Activated T-cell treated with anti-CD3 and anti-CD28 coated beads for 48 hours (primary cell): ENCODE results near the gene CPNE4.
"Not testable (repeated sequence)": the region's sequence is repeated elsewhere in the genome, so short reads cannot be mapped to it uniquely, and the experiment has no call there.

Experiments
- DNase-seq: peaks from one replicate; pipeline ENCODE4 v3.0.0-alpha.2; 2020; ENCODE audit warnings: low read depth

The CPNE4 gene

DNA sequence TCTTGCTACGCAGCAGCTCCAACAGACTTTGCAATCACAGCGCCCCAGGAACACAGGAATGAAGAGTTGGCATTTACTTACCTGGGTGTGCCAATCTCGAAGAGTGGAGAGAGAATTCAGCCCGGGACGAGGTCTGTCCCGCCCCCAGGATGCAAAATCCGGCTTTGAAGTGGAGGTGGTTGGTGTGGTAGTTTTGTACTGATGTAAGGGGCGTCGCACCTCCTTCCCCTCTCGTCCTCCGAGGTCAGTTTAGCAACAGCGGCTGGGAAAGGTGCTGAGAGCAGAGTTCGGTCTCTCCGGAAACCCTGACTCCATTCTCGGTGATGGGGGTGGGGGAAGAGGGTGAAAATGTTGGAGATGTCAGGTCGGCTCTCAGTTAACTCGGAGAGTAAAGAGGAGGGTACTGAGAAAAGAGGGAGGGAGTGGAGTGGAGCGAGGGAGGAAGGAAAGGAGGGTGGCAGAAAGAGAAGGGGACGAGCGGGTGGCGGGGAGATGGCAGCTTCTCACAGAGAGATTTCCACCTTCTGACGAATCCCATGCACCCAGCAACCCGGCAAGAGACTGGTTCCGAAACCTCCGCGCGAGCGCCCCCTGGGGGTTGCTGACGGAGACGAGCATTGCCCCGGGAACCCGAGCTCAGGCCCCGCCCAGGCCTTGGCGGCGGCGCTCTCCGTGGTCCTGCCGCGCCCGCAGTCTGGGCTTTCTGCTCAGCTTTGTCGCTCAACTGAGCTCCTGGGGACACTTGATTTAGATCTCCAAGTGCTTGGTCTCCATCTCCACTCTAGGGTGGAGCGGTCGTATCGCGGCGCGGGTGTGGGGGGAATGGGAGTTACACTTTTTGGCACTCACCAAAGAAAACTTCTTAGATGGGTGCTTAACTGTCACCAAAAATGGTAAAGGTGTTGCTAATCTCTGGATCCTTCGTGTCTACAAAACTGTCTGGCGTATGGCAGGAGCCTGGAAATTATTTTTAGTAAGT lies at the start of gene CPNE4:
Gene CPNE4 (minus strand): TSS at position 529 of the 979 bp plus-strand sequence.
- peak; percentile 82 for DNase-seq

DNA sequence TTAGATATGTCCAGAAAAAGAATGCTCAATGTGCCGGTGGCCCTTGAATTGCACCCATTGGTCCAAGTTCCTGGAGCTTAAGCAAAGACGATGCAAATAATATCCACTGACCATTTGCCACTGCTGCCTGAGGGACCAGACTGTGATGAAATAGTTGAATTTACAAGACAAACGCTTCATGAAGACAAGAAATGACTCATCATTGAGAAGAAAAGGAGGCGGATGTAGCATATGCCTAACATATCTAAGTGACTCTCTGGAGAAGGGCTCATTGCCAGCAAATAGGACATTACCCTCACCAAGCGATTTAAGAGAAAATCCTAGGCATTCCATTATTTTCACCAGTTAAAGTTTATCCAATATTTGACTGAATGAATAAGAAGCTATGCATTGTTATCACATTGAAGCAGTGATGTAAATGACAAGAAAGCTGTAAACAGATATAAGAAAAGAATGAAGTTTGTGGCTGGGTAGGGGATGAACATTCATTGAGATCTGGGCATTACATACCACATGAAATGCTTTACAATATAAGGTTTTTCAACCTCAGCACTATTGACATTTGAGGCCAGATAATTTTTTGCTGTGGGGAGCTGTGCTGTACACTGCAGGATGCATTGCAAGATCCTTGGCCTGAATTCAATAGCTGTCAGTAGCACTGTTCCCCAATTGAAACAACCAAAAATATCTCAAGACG lies 48.9 kb upstream of the CPNE4 start:
- no peak for DNase-seq

- no peak for DNase-seq
These were observed 48.3 kb upstream of the CPNE4 start for GRCh38 chr3:132083159-132083558.

DNA sequence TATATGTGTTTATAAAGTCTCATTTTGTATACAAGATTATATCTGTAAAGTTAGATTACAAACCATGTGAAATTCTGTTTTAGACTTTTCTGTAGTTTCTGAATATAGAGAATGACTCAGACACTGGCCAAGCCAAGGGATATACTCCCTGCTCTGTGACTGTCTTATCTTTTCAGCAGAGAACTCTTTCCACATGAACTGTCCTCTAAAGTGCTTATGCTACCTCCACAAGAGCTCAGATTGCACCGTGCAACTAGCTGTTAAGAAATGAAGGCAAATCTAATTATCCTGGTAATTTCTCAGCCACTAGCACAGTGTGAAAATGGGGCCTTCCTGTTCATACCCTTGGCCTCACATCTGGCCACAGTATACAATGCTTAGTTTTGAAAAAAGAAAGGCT lies 44.3 kb upstream of the CPNE4 start:
- DNase-seq = no peak

- no peak for DNase-seq
These were observed 39.0 kb upstream of the CPNE4 start for GRCh38 chr3:132073771-132074170.

- DNase-seq = no peak
These were observed 36.2 kb upstream of the CPNE4 start for GRCh38 chr3:132071043-132071442.

- no peak for DNase-seq
These were observed 29.3 kb upstream of the CPNE4 start for GRCh38 chr3:132064114-132064513.

DNA sequence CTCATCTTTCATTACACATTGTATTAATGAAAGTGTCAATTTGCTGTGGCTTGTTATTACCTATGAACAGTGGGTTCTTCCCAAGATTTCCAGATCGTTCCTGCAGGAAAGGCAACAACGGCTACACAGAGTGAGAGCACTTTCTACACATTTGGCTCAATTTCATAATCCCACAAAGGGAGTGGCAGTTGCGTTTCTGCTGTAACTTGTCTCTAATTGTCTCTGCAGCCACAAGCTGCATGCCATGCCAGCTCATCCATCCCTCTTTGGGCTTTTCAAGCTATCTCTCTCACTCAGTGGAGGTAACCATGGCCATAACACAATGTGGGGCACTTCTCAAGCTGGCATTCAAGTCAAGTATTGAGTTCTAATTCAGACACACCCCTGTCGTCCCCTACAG lies 27.7 kb upstream of the CPNE4 start:
- no peak for DNase-seq

- DNase-seq = no peak
These were observed 21.1 kb upstream of the CPNE4 start for GRCh38 chr3:132055872-132056271.

GRCh38 chr3:132047209-132047608 lies 12.4 kb upstream of the CPNE4 start:
- DNase-seq = no peak

GRCh38 chr3:132044874-132045273 lies 10.1 kb upstream of the CPNE4 start:
- DNase-seq = not testable (repeated sequence)

DNA sequence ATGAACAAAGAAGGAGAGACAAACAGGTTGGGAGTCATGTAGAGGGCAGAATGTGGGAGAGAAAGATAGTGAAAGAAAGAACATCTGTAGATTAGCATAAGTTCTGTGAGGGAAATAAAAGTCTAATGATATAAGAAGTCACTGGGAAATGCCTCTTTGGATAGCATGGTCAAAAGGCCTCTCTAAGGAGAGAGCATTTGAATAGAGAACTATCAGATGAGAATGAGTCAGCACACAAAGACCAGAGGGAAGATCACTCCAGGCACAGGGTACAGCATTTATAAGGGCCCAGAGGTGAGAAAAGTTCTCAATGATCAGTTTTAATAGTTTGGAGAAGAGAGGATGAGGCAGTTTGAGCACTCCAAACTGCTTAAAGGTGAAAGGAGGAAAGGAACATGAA lies 7.9 kb upstream of the CPNE4 start:
- DNase-seq = no peak

DNA sequence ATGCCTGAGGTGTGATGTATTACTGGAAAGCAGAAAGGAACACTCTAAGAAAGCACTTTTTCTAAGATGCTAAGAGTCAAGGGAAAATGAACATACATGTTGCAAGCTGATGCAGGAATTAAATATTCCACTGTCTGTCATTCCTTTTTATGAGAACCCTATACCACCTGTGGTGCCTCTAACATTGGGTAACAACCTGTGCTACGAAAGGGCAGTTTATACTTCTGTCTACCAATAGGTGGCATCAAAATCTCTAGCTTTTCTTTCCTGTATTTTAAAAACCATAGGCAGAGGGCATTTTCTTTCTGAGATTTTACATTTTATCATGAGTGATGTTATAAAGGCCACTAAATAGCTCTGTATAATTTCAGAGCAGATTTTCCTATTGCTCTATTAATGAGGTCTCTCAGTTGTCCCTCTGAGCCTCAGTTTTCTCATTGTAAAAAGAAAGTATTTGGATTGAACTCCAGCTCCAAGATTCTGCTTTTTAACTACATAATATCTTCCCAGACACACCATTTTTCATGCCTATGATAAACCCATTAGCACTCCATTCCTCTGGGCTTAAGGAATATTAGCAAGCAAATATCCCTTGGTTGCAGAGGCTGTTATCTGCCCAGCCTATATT lies 3.5 kb upstream of the CPNE4 start:
- DNase-seq = no peak

- DNase-seq = no peak
These were observed 2.8 kb upstream of the CPNE4 start for GRCh38 chr3:132037581-132037980.

DNA sequence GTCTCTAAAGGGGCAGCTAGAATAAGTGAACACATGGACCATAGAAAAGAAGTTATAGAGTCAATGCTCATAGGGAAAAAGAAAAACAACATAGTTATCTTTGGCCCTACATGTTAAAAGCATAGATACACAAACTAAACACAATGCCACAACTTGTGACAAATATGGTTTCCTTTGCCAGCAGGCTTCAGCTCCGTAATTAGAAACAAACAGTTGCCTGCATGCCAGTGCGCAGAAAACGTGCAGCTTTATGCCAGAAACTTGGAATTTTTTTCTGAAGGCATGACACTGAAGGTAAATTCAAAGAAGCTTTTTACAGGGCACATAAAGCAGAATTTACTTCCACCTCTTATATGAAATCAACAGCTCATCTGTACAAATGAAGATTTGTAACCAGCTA lies 2.2 kb upstream of the CPNE4 start:
- DNase-seq = no peak

- no peak for DNase-seq
These were observed 723 bp downstream of the CPNE4 start for GRCh38 chr3:132034097-132034485.

- DNase-seq = no peak
These were observed 1.3 kb downstream of the CPNE4 start for GRCh38 chr3:132033471-132033870.

DNA sequence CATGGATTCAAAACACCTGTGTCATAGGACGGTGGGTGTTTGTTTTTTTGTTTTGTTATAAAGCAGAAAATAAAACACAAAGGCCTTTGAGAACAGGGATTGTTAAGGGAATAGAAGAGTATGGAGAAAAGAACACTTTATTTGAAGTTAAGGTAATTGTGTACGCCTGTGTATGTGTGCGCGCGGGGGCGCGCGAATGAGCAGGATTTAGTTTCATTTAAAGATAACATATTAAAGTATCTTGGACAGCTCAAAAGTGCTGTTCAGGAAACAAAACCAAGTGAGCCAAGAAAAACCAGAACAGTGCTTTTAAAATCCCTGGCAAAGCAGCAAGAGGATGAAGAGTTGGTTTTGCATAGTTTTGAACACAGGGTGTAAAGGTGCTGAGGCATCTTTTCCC lies 1.9 kb downstream of the CPNE4 start:
- no peak for DNase-seq

DNA sequence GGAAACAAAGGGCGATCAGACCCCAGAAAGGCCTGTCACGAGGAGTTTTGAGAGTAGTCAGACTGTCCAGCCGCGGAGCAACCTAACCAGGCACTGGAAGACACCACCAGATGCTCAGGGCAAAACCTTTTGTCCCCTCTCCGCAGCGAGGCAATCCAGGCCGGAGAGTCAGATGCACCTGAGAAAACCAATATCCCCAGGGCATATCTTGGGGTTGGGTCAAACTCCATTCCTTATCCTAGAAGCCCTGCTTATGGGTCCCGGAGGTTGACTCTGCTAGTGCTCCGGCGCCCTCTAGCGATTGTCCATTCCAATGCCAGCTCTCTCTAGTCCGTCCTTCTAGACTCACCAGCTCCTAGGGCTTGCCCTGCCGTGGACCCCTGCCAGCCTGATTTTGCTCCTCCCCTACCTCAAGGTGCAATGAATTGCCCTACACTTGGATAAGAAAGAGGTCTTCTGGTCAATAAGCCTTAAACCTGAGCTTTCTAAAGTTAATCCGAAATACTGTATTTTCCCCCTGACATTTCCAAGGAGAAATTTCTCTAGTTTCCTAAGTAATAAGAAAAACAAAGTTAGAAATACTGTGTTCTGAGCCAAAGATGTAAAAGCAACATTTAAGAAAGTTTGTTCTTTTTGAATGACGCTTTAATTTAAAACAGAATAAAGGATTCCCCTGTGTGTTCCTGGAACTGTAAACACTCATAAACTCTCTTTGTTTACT lies 5.5 kb downstream of the CPNE4 start:
- peak; percentile 55 for DNase-seq

- no peak for DNase-seq
These were observed 11.9 kb downstream of the CPNE4 start for GRCh38 chr3:132022914-132023313.

GRCh38 chr3:132020058-132020457 lies 14.8 kb downstream of the CPNE4 start:
- DNase-seq = no peak

GRCh38 chr3:132017137-132017536 lies 17.7 kb downstream of the CPNE4 start:
- DNase-seq = no peak
